HG02571 (cell line): Measurements from ENCODE around the gene UBAC2.

Source experiments
- ATAC-seq: cut with Tn5 transposase; IDR thresholded peaks from one replicate; pipeline ENCODE4 v1.9.1; 2021; ENCODE audit warnings: mild to moderate bottlenecking, moderate library complexity; ENCODE audit not compliant: unreplicated experiment

The UBAC2 gene

GRCh38 chr13:99370481-99371275 is 170.0 kb downstream of the UBAC2 start:
- ATAC-seq = no peak

- ATAC-seq = no peak
These were observed 171.3 kb downstream of the UBAC2 start for GRCh38 chr13:99371956-99372355.

- ATAC-seq = no peak
These were observed 172.8 kb downstream of the UBAC2 start for GRCh38 chr13:99373436-99373835.

GRCh38 chr13:99374169-99374991 is 173.7 kb downstream of the UBAC2 start:
- ATAC-seq = no peak

GRCh38 chr13:99374994-99375737 is 174.5 kb downstream of the UBAC2 start:
- no peak for ATAC-seq

GRCh38 chr13:99375738-99376080 is 175.1 kb downstream of the UBAC2 start:
- no peak for ATAC-seq

- ATAC-seq = no peak
These were observed 175.5 kb downstream of the UBAC2 start for GRCh38 chr13:99376132-99376531.

GRCh38 chr13:99376924-99377323 is 176.3 kb downstream of the UBAC2 start:
- ATAC-seq = no peak

GRCh38 chr13:99377641-99378040 is 177.0 kb downstream of the UBAC2 start:
- ATAC-seq = no peak

- ATAC-seq = no peak
These were observed 178.5 kb downstream of the UBAC2 start for GRCh38 chr13:99378985-99379733.

- no peak for ATAC-seq
These were observed 179.5 kb downstream of the UBAC2 start for GRCh38 chr13:99379856-99380801.

- ATAC-seq = peak; percentile 84
These were observed 180.4 kb downstream of the UBAC2 start for GRCh38 chr13:99380921-99381645.

GRCh38 chr13:99381766-99382165 is 181.1 kb downstream of the UBAC2 start:
- ATAC-seq = no peak

- ATAC-seq = no peak
These were observed 181.9 kb downstream of the UBAC2 start for GRCh38 chr13:99382428-99383133.

GRCh38 chr13:99383511-99383921 is 182.9 kb downstream of the UBAC2 start:
- ATAC-seq = no peak

GRCh38 chr13:99383946-99384345 is 183.3 kb downstream of the UBAC2 start:
- ATAC-seq = no peak

- ATAC-seq = no peak
These were observed 183.8 kb downstream of the UBAC2 start for GRCh38 chr13:99384468-99384867.

GRCh38 chr13:99385161-99385560 is 184.5 kb downstream of the UBAC2 start:
- no peak for ATAC-seq
